Pancreas (tissue), 10 donors: ENCODE results near the gene ELP1. TPM values are rescaled to one million over a fixed set of nuclear protein-coding genes. Genes with fewer than 3 reads are reported as not detected.

Source experiments
- ATAC-seq, 4 donors: fragments of 200-7000 bp; cut with Tn5 transposase; one replicate each; pipeline versions ENCODE4 v1.8.0 to v1.9.1; 2020; ENCODE audit warnings: mild to moderate bottlenecking in 4 of 4, moderate library complexity in 4 of 4
- DNase-seq, 6 donors: peaks; one replicate each; pipeline ENCODE4 v3.0.0-alpha.2; 2020
- FAIRE-seq: peaks from 2 replicates; lab custom pipeline; 2012; peaks lifted over from hg19 to GRCh38; lab: Jason Lieb, UNC
- H3K27ac ChIP-seq, 4 donors: fragments of 200-600 bp; sonication (generic); 1 replicate in 3 of 4; 2 replicates in 1 of 4; pipeline versions ENCODE4 v1.5.0 to v1.8.0; 2020
- H3K27me3 ChIP-seq, 4 donors: fragments of 200-600 bp; one replicate each; pipeline ENCODE4 v1.8.0; 2021
- H3K36me3 ChIP-seq, 3 donors: fragments of 200-600 bp; sonication (generic) in 1 of 3; one replicate each; pipeline versions ENCODE4 v1.5.0 to v1.8.0; 2020 to 2021
- H3K4me1 ChIP-seq, 3 donors: fragments of 200-600 bp; one replicate each; pipeline ENCODE4 v1.8.0; 2021
- H3K4me3 ChIP-seq, 4 donors: fragments of 200-600 bp; sonication (generic) in 2 of 4; one replicate each; pipeline versions ENCODE4 v1.5.0 to v1.8.0; 2020 to 2021
- H3K9me3 ChIP-seq, 4 donors: fragments of 200-600 bp; one replicate each; pipeline ENCODE4 v1.8.0; 2021
- CTCF ChIP-seq, 4 donors: fragments of 200-600 bp; sonication (generic) in 3 of 4; IDR thresholded peaks; one replicate each; pipeline versions ENCODE4 v1.5.0 to v1.8.0; 2021; ENCODE audit warnings: antibody characterized with exemption in 4 of 4
- WGBS, 2 donors: extraction: QIAGEN DNeasy Blood & Tissue Kit; methylation state at CpG; one replicate each; pipeline ENCODE4 v1.1.7; 2013; 5-methylcytosine and 5-hydroxymethylcytosine counted together
- intact Hi-C, 3 donors: fragments of 100-400 bp; cut with DNase I; formaldehyde crosslinking; loops; one replicate each; pipeline versions ENCODE4 v1.11.1 to v1.14.2; 2022
- polyA plus RNA-seq, 2 donors: library from polyadenylated mRNA; stranded (reverse); fragments of 200-250 nt; gene quantifications; one replicate each; pipeline ENCODE4 v1.2.3, GENCODE V29; 2013
- total RNA-seq, 6 donors: library from RNA; stranded (reverse); fragmentation: NEBNext Ultra II Directional in 4 of 6; extraction: Animal tissue kit (Norgen Biotek cat#: 25700) in 4 of 6; gene quantifications; one replicate each; pipeline versions ENCODE4 v1.2.1 to v1.2.4, GENCODE V29; 2021 to 2023
- donor health status: healthy with polysubstance abuse.
- donor health status: DM: no; HTN: no; CAD: no; lungs with moderate emphysema.
- donor health status: DM: no; HTN: no; CAD: no.
- donor health status: control.
- donor health status: control.
- donor health status: Bipolar disorder and iron deficiency.
- donor health status: DM: yes; HTN: yes; CAD: no.
- donor health status: DM: no; HTN: no; CAD: no.
- donor health status: DM: no; HTN: no; CAD: no.
- donor health status: DM: yes; HTN: yes; CAD: no.

The ELP1 gene
- total and polyA plus RNA-seq, 8 donors: 6.9 to 19.2 (median 10.0) TPM

- no peaks in the 10 kb centered on the region for H3K9me3 ChIP-seq
- H3K4me1 ChIP-seq: no peaks in the 10 kb centered on the region
- WGBS, 2 donors: 76 to 85% methylated on average over 4 of the region's 4 CpGs
- TF ChIP-seq CTCF (IDR thresholded peaks at IDR 0.05): no peak
- intact Hi-C loops: no loop called here
- no peak for ATAC-seq
- no peak for FAIRE-seq
- no peaks in the 10 kb centered on the region for H3K36me3 ChIP-seq
- H3K4me3 ChIP-seq: no peak overlapping the region
- no peak overlapping the region for H3K27ac ChIP-seq
- no peak for DNase-seq
- no peaks in the 10 kb centered on the region for H3K27me3 ChIP-seq
These were observed 73.6 kb downstream of the ELP1 start for GRCh38 chr9:108860354-108860753.

GRCh38 chr9:108859459-108860114 is 74.3 kb downstream of the ELP1 start:
- no peak for FAIRE-seq
- Histone ChIP-seq H3K9me3 (no peaks in the 10 kb centered on the region), H3K27me3 (no peaks in the 10 kb centered on the region), H3K36me3 (no peaks in the 10 kb centered on the region), H3K4me3 (no peak overlapping the region), H3K4me1 (no peaks in the 10 kb centered on the region), H3K27ac (no peak overlapping the region)
- no peak for ATAC-seq
- DNase-seq: no peak
- 72 to 83% methylated on average over 3 of the region's 3 CpGs for WGBS, 2 donors
- TF ChIP-seq CTCF (IDR thresholded peaks at IDR 0.05): no peak
- intact Hi-C loops: no loop called here

- WGBS, 2 donors: 84 to 85% methylated on average over 6 of the region's 6 CpGs
- DNase-seq: no peak
- no peak for TF ChIP-seq CTCF (IDR thresholded peaks at IDR 0.05)
- H3K36me3 ChIP-seq: no peaks in the 10 kb centered on the region
- H3K4me3 ChIP-seq: no peak overlapping the region
- no peak for FAIRE-seq
- ATAC-seq: no peak
- no peaks in the 10 kb centered on the region for H3K4me1 ChIP-seq
- H3K27me3 ChIP-seq: no peaks in the 10 kb centered on the region
- H3K9me3 ChIP-seq: no peaks in the 10 kb centered on the region
- no peak overlapping the region for H3K27ac ChIP-seq
- intact Hi-C loops: no loop called here
These were observed 76.4 kb downstream of the ELP1 start for GRCh38 chr9:108857572-108857971.

GRCh38 chr9:108855888-108856287 is 78.0 kb downstream of the ELP1 start, which contains the start of gene ACTL7B:
Gene ACTL7B, minus strand, starts transcription at chr9:108855986. Its CDS starts 56 bp downstream, at chr9:108855930.
- H3K4me3 ChIP-seq: no peak within 1 kb of the TSS
- FAIRE-seq (no peak), ATAC-seq (no peak), DNase-seq (no peak)
- H3K36me3 ChIP-seq: no peaks in the 10 kb centered on the region
- intact Hi-C loops: no loop called here
- no peak within 1 kb of the TSS for H3K27ac ChIP-seq
- no peak for TF ChIP-seq CTCF (IDR thresholded peaks at IDR 0.05)
- WGBS, 2 donors: 66 to 74% methylated on average over 7 of the region's 7 CpGs
- no peaks in the 10 kb centered on the region for H3K9me3 ChIP-seq
- H3K27me3 ChIP-seq: no peaks in the 10 kb centered on the region
- H3K4me1 ChIP-seq: no peaks in the 10 kb centered on the region

GRCh38 chr9:108855529-108855886 is 78.4 kb downstream of the ELP1 start:
- no peak overlapping the region for H3K4me3 ChIP-seq
- FAIRE-seq: no peak
- intact Hi-C loops: no loop called here
- DNase-seq: no peak
- 90 to 95% methylated on average over 25 of the region's 25 CpGs for WGBS, 2 donors
- no peaks in the 10 kb centered on the region for H3K36me3 ChIP-seq
- no peak for ATAC-seq
- H3K27me3 ChIP-seq: no peaks in the 10 kb centered on the region
- H3K9me3 ChIP-seq: no peaks in the 10 kb centered on the region
- H3K4me1 ChIP-seq: no peaks in the 10 kb centered on the region
- TF ChIP-seq CTCF (IDR thresholded peaks at IDR 0.05): no peak
- no peak overlapping the region for H3K27ac ChIP-seq
